PFSK-1 (cell line): ENCODE results near the gene CYP4F12.

Experiments
- POLR2AphosphoS5 ChIP-seq: IDR thresholded peaks from 2 replicates; pipeline ENCODE4 v1.6.1; 2012; ENCODE audit warnings: low read depth, mild to moderate bottlenecking, control low read depth, low read length, moderate library complexity
- SIN3A ChIP-seq: IDR thresholded peaks from 2 replicates; pipeline ENCODE4 v1.6.1; 2012; ENCODE audit warnings: mild to moderate bottlenecking, low read length, moderate library complexity, borderline replicate concordance; ENCODE audit not compliant: insufficient read depth
- TAF1 ChIP-seq: IDR thresholded peaks from 2 replicates; pipeline ENCODE4 v1.6.1; 2012; ENCODE audit warnings: low read length, control low read depth, borderline replicate concordance; ENCODE audit not compliant: insufficient read depth
- TF ChIP-seq, protein P1 (sequence below), 2 experiments: IDR thresholded peaks; 2 replicates each; pipeline versions ENCODE4 v1.6.1 to v1.8.0; 2011 to 2012; ENCODE audit warnings: low read depth in 2 of 2, low read length in 2 of 2, control low read depth in 1 of 2, inconsistent platforms in 1 of 2, mild to moderate bottlenecking in 1 of 2, moderate library complexity in 1 of 2; ENCODE audit not compliant: insufficient read depth in 1 of 2

DNA sequence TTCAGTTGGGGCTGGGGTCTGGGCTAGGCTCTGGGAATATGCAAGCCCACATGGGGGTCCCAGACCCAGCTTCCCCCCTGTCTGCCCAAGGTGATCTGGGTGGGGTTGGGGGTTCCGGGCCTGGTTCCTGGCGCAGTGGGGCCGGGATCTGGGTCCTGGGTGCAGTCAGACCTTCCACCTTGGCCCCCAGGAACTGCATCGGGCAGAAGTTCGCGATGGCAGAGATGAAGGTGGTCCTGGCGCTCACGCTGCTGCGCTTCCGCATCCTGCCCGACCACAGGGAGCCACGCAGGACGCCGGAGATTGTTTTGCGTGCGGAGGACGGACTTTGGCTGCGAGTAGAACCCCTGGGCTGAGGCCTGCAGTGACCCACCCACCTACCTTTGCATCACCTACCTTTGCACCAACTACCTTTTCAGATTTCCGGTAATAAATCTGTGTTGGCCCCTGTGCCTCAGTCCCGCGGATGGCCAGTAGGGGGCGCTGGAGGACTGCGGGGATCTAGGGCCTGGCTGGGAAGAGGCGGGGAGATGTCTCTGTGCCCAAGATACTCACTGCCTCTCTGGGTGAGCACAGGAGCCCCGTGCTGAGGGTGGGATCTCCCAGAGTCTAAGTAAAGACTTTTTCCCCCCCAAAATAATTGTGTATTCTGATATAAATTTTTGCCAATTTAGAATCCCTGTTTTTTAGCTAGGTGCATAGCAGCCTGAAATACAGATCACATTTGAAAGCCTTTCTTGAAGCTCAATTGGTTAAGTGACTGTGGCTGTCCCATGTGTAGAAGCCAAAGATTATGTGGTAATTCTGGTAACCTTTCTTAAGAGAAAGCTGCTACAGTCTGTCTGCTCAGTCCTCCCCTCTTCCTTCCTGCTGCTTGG is 43.6 kb upstream of the CYP4F12 start:
- TF ChIP-seq TAF1, result no peak
- no peak for TF ChIP-seq SIN3A
- TF ChIP-seq, protein P1, sequence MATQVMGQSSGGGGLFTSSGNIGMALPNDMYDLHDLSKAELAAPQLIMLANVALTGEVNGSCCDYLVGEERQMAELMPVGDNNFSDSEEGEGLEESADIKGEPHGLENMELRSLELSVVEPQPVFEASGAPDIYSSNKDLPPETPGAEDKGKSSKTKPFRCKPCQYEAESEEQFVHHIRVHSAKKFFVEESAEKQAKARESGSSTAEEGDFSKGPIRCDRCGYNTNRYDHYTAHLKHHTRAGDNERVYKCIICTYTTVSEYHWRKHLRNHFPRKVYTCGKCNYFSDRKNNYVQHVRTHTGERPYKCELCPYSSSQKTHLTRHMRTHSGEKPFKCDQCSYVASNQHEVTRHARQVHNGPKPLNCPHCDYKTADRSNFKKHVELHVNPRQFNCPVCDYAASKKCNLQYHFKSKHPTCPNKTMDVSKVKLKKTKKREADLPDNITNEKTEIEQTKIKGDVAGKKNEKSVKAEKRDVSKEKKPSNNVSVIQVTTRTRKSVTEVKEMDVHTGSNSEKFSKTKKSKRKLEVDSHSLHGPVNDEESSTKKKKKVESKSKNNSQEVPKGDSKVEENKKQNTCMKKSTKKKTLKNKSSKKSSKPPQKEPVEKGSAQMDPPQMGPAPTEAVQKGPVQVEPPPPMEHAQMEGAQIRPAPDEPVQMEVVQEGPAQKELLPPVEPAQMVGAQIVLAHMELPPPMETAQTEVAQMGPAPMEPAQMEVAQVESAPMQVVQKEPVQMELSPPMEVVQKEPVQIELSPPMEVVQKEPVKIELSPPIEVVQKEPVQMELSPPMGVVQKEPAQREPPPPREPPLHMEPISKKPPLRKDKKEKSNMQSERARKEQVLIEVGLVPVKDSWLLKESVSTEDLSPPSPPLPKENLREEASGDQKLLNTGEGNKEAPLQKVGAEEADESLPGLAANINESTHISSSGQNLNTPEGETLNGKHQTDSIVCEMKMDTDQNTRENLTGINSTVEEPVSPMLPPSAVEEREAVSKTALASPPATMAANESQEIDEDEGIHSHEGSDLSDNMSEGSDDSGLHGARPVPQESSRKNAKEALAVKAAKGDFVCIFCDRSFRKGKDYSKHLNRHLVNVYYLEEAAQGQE (IDR thresholded peaks at IDR 0.05; ENCODE audit: insufficient read depth in 1 of 2, low read depth in 2 of 2, low read length in 2 of 2), result peak; percentile 38 to 73; a peak in 2 of 4 replicates
- TF ChIP-seq POLR2AphosphoS5, result no peak
